NCI-H1105 treated with DMSO at 0.1 percent for 48 hours (cell line): ENCODE results near the gene FCRL5.
"Not testable (repeated sequence)": the region's sequence is repeated elsewhere in the genome, so short reads cannot be mapped to it uniquely, and the experiment has no call there.

Source experiments
- DNase-seq: peaks from one replicate; lab custom pipeline; 2025; lab: John Stamatoyannopoulos, UW

Gene FCRL5

DNA sequence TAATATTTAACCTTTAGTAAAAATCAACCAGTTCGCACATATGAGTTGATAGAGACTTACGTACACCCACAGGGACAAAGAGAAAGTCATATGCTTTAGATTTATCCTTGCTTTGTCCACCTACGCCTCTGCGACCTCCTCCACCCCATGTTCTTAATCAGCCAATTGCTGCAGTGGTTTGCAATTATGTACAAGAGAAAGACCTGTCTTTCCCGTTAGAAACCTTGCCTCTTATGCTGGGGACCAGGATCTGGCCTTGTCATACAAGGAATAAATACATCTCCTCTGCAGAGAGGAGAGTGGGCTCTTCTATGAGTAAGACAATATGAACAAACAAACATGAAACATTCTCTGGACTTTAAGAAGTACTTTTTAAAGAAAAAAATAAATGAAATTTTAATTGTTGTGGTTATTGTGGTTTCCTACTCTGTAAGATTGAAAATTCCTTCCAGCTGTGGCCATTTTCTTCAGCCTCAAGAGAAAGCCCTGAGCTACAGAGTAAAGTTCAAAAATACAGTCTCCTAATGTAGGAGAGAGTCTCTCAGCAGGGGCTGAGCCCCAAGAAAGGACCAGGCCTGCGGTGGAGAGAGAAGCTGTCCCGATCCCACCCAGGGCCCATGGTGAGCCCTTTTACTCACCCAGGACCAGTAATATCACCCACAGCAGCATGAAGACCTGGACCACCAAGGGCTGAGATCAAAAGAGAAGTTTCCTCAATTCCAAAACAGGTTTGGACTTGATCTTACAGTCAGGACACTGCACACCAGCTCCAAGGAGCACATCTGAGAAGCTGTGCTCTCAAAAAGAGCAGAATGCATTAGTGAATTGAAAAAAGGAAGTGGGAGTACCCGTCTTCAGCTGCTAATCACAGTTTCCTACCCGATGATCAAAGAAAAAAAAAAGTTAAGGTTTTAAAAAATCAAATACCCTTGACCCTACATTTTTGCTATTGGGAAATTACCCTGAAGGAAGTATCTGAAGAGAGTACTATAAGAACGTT, at the start of gene FCRL5:
FCRL5 (minus strand) TSS at position 822 of the 1,000 bp plus-strand sequence; CDS start at position 669, 153 bp downstream.
- no peak for DNase-seq

DNA sequence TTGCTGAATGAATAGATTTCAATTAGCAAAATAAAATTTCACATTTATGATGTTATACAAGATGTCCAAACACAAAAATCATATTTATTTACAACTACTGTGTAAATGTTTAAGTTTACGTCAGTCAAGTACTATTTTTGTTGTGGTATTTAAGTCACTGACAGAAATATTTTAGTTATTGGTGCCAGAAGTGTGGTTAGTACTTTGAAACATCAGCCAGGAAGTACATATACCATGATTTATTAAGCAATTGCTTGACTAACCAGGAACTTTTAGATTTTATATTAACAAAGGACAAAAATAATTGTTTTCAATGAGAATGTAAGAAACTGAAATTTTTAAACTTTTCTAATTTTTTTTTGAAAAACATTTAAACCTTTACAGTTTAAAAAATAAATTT, 47.9 kb upstream of the FCRL5 start:
- no peak for DNase-seq

DNA sequence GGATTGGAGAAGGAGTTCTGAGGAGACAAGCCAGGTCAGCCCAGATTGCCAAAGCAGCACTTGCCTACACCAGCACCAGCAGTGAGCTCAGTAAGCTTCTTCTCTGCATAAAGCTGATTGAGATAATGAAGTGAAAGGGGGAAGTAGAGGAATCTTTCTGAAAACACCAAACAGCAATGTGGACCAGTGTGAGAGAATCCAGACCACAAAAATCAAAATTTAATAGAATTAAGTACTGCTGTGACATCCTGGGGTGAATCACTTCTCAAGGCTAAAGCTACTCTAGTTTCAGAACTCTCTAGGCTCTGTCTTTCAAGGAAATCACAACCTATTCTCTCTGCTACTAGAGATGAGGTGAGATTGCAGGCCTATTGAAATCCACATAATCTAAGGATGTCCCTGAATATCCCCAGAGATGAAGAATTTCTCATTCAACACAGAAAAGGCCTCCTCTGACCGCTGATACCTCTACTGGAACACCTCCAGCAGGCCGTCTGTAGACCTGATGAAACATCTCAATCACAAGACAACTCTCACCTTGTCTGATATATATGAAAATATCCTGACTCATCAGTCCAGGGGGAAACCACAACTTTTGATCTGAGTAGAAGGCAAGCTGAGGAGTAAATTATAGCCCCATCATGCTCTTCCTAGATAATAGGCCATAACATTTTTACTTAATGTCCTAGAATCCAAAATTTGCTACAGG, 45.8 kb upstream of the FCRL5 start, which contains the start of gene FCRL4:
FCRL4 (minus strand) TSS at position 127 of the 709 bp plus-strand sequence. CDS start 141 bp downstream, outside the sequence.
- no peak for DNase-seq

DNA sequence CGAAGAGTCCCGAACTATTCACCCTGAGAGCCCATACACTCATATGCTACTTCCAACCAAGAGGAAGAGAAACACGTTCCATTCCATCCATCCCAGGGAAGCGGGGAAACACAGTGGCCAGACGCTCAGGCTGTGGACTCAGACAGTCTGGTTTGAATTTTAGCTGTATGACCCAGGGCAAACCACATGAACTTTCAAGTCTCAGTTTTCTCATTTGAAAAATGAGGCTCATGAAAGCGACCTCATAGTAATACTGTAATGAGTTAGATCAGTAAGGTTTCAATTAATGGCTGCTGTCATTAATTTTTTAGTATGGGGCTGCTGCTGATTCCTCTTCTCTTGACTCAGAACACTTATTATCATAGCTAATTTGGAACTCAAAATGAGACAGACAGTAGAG, 44.1 kb upstream of the FCRL5 start:
- DNase-seq: no peak

DNA sequence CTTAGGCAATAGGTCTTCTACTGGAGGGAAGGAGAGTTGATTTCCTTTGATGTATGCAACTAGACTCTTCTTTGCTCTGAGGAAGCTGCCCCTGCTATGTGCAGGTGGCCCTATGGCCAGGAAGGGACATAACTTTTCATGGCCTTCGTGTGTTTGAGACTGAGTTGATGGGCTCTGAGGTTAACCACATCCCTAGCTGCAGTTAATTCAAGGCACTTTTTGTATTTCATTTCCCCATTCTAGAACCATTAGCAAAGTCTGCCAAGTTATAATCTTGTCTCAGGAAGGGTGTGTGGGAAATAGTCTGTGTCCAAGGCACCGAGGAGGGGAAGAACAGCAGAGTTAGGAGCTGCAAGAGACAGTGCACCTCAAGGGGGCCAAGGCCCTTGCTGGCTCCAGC, 43.0 kb upstream of the FCRL5 start:
- no peak for DNase-seq

DNA sequence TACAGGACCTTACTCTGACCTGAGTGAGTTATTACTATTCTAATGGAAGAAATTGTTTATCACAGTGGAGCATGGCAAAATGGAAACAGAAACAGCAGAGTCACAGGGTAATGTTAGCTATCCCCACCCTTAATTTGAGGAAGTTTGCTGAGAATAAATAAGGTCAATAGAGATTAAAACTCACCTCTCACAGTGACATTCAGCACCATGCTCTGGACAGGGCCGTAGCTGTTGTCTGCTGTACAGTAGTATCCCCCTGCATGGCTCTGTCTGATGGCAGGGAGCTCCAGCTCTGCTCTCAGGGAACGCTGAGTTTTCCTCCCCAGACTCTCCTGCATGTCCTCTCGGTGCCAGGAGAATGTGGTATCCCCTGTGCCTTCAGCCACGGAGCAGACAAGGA, 33.7 kb upstream of the FCRL5 start:
- DNase-seq: no peak

DNA sequence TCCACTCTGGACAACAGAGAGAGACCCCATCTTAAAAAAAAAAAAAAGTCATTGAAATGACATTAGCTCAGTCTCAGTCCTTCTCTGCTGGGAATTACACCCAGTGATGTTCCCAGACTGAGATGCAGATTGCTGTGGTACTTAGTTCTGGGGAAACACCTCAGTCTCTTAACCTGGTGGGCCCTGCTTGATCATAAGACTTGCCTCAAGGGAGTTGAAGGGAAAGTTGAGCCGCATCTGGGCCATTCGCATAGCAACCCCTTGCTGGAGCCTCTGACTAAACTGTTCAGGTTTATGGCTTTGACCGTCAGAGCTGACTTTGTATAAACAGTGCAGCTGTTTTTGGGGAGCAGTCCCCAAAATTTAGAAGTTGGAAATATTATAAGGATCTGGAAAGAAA, 32.2 kb upstream of the FCRL5 start:
- DNase-seq: no peak

DNA sequence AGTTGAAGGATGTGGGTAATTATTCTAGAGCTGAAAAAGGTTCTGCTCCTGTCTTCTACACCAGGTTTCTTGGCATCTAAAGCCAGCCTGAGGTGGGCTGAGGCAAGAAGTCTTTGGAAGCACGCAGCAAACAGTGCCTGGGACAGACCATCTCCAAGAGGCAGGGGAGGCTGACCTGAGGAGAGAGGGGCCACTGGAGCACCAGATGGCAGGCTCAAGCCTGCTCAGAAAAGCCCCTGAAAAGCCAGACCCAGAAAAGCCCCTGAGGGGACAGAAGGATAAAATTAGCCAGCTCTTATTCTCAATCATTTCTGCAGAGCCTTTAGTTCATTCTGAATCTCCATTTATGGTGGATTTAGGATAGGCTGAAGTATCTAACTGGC, 28.5 kb upstream of the FCRL5 start:
- no peak for DNase-seq

DNA sequence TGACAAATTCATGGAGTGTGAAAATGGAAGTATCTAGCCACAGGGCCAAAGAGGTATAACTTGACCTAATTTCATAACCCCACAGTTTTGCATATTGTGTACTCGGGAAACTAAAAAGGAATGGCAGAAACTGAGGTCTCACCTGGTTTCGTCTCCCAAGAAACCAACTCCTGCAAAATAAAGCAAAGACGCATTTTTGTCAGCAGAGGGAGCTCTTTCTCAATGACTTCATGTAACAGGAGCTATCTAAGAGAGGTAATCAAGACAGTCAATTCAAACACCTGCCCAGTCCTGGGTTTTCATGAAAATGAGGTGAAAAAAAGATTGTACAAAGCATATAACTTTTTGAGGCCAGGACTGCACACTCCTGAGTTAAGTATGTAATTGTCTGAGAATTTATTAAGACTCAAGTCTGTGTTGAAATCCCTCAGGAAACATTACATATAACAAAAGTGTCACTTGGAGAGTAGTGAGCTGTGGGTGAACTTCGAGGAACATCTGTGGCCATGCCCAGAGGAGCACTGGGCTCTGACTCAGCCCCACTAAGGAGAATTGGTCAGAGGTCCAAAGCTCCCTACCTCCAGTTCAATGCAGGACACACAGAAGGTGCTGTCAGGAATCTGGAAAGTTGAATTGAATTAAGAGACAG, 28.0 kb upstream of the FCRL5 start:
- peak; percentile 67 for DNase-seq

DNA sequence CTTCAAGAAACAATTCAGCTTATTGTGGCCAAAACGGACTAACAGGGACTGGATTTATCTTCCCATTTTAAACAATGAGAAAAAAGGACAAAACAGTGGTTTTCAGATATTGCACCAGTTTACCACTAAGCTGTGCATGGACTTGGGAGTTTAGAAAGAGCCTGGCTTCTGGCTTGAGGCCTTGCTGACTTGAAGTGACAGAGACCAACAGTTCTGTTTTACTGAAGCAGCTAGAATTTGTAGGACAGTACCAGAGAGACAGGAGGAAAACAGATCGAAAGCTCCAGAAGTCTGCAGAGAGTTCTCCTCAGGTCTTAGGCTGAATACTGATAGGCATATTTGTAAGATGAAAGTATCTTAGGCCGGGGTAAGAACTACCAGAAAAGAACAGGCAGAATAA, 25.1 kb upstream of the FCRL5 start:
- DNase-seq: no peak

DNA sequence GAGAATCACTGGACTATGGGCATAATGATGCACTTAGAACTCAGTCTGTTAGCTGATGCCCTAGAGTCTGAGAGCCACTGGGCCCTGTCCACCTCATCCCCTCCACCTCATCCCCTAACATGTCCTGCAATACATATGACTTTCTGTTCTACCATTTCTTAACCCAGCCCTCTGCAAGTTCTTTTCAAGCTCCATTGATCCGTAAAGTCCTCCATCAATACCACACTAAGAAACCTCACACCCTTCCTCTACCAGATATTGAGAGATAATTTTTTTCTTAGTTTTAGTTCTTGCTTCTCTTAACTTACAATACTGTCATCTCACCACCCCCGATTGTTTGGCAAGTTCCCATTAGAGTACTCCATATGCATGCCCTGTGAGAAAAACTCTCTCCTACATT, 23.4 kb upstream of the FCRL5 start:
- no peak for DNase-seq

DNA sequence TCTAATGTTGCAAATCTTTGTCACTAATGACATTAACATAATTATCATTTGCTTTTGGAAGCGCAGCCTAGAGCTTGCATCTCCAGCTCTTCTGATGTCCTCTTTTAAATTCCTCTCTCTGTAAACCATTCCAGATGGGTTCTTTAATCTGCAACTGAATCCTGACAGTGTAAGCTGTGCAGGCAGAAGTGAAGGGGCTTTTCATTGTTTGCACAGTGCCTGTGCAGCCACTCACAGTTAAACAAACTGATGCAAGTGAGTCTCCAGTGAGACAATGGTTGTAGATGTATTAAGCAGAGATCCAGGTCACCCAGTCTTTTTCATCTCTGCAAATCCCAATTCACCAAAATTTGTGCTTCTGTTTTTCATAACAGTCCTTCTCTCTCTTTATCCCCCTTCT, 22.5 kb upstream of the FCRL5 start:
- no peak for DNase-seq

DNA sequence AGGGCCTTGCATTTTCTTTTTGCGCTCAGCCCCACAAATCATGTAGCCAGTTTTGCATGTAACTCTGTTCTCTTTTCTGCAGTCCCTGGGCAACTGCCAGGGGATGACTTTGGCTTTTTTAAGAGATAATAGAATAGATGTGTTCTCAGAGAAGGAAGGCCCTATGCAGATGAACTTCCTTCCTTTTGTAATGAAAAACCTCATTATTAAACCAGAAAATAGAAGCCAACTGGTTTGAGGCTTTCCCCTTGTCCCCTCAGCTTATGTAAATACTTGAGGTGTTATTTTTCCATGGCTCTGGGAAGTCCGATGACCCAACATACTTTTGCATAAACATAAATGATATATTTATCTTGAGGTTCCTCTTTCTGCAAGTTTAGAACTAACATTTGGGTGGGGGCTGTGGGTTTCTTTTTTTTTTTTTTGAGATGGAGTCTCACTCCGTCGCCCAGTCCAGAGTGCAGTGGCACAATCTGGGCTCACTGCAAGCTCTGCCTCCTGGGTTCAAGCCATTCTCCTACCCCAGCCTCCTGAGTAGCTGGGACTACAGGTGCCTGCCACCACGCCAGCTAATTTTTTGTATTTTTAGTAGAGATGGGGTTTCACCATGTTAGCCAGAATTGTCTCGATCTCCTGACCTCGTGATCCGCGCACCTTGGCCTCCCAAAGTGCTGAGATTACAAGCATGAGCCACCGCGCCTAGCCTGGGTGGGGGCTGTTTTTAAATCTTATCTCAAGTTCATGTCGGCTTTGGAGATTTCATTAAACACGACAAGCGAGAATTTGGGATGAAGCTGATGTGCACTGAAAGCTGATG, 14.4 kb upstream of the FCRL5 start:
- DNase-seq: no peak

DNA sequence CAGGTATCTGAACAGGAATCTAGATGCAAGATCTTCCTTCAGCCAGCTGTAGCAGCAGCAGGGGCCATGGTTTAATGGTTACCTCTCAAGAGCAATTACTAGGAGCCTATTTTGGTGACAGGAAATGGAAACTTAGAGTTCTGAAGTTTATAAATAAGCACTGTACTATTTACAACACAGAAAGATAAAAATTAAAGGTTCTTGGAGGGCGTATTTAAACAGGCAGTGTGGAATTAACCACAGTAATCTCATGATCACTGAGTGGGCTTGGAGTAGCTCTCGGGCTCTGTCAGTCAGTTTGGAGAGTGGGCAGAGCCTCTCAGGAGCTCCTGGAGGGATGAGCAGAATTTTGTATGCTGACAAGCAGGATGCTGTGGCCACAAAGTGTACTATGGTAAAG, 10.2 kb upstream of the FCRL5 start:
- no peak for DNase-seq

DNA sequence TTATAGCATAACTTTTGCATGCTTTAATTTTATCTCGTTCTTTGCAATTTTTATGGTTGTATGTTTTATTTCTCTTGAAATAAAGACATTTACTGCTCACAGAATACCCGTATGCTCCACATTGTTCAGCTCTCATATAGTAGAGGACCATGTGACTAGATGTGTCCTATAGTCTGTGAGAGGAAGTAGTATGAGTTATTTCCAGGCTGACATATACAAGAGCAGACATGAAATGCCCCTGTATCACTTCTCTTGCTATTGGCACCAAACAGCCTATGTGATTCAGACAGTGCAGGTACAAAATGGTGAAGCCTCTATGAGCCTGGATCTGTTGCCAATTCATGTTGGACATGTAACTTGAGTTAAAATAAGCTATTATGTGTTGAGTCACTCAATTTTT, 5.8 kb upstream of the FCRL5 start:
- no peak for DNase-seq

DNA sequence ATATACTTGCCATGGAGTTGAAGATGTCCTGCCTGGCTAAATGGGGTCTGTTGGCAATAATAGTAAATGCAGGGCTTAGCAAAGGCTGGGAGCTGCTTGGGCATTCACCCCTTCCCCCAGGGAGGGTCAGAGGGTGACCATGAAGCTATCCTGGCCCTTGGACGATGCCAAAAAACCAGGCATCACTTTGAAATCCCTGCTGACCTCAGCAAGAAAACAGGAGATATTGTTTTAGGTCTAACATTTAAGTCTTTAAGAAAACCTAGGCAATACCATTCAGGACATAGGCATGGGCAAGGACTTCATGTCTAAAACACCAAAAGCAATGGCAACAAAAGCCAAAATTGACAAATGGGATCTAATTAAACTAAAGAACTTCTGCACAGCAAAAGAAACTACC, 4.2 kb downstream of the FCRL5 start:
- not testable (repeated sequence) for DNase-seq

DNA sequence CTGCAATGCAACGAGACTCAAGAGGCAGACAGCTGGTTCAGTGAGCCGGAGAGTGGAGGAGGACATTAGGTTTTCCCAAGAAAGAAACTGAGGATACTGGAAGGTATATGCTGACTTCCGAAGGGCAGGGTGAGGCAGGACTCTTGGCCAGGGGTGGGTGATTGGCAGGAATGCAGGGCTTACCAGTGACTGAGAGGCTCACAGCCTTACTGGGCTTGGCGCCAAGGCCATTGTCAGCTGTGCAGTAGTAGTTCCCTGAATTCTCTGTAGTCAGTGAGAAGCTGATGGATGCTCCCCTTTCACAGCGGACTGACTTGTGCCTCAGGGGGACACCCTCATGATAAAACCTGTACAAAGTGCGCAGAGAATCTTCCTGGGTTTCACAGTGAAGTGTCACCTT, 9.6 kb downstream of the FCRL5 start:
- DNase-seq: peak; percentile 71

DNA sequence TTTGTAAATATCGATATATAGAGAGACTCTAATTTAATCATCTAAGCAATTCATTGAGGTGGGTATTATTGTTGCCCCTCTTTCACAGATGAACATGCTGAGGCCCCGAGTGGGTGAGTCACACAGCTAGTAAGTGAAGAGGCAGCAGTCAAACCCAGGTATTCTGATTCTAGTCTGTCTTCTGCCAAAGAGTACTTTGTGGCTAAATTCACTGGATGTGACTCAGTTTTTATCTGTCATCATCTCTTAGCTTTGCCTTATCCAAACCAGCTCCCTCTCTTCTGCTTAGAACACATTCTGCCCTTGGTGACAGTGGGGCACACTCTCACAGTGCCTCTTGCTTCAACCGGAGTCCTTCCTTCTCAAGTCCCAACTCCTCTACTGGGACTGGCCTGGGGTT, 11.5 kb downstream of the FCRL5 start:
- no peak for DNase-seq

DNA sequence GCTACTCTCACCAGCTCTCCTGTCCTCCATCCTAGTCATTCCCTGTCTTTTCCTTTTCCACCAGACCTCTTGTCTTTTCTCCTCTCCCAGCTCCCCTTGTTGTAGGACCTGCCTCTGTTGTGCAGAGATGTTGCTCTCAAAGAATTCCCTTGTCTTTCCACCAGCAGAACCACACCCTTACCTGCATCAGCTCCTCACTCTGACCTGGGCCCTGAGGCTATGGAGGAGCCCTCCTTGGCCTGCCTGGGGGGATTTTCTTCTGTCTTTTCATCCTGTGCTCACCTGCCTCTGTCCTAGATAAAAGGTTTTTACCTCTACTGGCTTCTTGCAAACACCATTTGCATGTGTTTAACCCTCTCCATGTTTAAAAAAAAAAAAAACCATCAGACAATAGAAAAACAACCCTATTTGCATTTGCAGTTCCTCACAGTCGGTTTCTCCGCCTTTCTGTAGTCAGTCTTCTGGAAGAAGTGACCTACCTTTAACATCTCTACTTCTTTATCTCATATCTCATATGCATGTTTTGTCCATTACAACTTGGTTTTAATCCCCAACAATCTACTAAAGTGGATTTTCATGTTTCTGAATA, 12.1 kb downstream of the FCRL5 start:
- DNase-seq: no peak

DNA sequence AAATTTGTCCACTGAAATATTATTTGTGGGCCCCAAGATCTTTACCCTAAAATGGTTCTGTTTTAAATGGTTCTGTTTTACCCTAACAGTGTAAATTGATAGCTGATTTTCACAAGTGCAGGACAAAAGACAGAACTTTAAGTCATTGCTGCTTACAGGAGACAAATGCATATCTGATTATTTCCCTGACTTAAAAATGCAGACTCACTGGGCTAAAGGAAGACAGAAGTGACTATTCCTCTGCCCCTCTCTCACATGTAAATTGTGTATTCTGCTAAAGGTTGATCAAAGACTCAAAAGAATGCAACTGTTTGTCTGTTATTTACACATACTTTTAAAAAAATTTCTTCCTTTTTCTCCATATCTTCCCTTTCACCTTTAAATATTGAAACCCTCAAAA, 12.7 kb downstream of the FCRL5 start:
- DNase-seq: no peak

DNA sequence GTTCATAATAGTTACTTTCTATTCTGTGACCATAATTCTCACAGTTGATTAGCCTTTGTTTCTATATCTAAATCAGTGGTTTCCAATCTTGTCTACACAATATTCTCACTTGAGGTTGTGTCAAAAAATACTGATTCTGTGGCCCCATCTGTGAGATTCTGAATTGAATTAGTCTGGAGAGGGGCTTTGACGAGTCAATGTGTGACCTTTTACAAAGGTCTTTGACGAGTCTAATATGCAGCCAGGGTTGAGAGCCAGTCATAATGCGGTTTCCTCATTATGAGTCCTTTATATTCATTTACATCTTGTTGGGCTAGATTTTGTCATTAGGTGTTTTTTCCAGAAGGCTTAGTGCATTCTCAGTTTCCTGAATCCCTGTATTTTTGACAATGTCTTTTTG, 19.7 kb downstream of the FCRL5 start:
- DNase-seq: no peak
